B cell (primary cell): ENCODE results near the gene TMOD3. TPM values are rescaled to one million over a fixed set of nuclear protein-coding genes. Genes with fewer than 3 reads are reported as not detected.

ENCODE experiments used
- ATAC-seq: fragments of 200-7000 bp; cut with Tn5 transposase; one replicate; pipeline ENCODE4 v1.10.0; 2021; ENCODE audit warnings: low read depth, mild to moderate bottlenecking, moderate number of reproducible peaks, moderate library complexity
- CTCF ChIA-PET: fragments of 350-600 bp; sonication (Branson Sonifier 250); formaldehyde crosslinking; loops from one replicate; lab custom pipeline; 2021; ENCODE audit warnings: antibody characterized with exemption, inconsistent platforms; lab: Charles Lee
- POLR2A ChIA-PET: fragments of 350-600 bp; sonication (Branson Sonifier 250); formaldehyde crosslinking; loops from one replicate; lab custom pipeline; 2021; ENCODE audit warnings: antibody characterized with exemption; lab: Charles Lee
- DNase-seq: peaks from one replicate; pipeline ENCODE4 v3.0.0; 2013
- H2AFZ ChIP-seq: 2 replicates; pipeline ENCODE4 v1.6.1; 2012; ENCODE audit warnings: mild to moderate bottlenecking, low read depth, low read length; ENCODE audit not compliant: insufficient read depth, poor library complexity, severe bottlenecking
- H3K27ac ChIP-seq, 2 donors: 1 replicate in 1 of 2; 2 replicates in 1 of 2; pipeline ENCODE4 v1.5.1; 2012 to 2013; ENCODE audit warnings: low read length in 2 of 2, mild to moderate bottlenecking in 2 of 2, moderate library complexity in 1 of 2
- H3K27me3 ChIP-seq, 4 experiments: fragments of 200-600 bp in 1 of 4; sonication (generic) in 1 of 4; replicated peaks in 1 of 4; 1 replicate in 2 of 4; 2 replicates in 2 of 4; pipeline versions ENCODE4 v1.6.1 to v1.7.0; 2013 to 2016; ENCODE audit warnings: low read length in 3 of 4, mild to moderate bottlenecking in 2 of 4, mixed read lengths in 1 of 4, moderate library complexity in 1 of 4; ENCODE audit not compliant: insufficient read depth in 4 of 4, control insufficient read depth in 3 of 4; ENCODE audit errors: control extremely low read depth in 1 of 4
- H3K36me3 ChIP-seq, 2 experiments: replicated peaks in 1 of 2; 1 replicate in 1 of 2; 2 replicates in 1 of 2; pipeline versions ENCODE4 v1.6.1 to v1.7.1; 2013; ENCODE audit warnings: low read length in 1 of 2; ENCODE audit not compliant: insufficient read depth in 2 of 2, control insufficient read depth in 1 of 2; ENCODE audit errors: control extremely low read depth in 1 of 2, extremely low read depth in 1 of 2
- H3K4me1 ChIP-seq, 2 donors: fragments of 200-600 bp in 1 of 2; sonication (generic) in 1 of 2; 1 replicate in 1 of 2; 2 replicates in 1 of 2; pipeline versions ENCODE4 v1.5.1 to v1.6.1; 2013 to 2017; ENCODE audit warnings: low read length in 2 of 2; ENCODE audit not compliant: control insufficient read depth in 2 of 2, insufficient read depth in 2 of 2
- H3K4me2 ChIP-seq: replicated peaks from 2 replicates; pipeline ENCODE3; 2012; ENCODE audit warnings: mild to moderate bottlenecking, low read depth, low read length; ENCODE audit not compliant: poor library complexity, severe bottlenecking
- H3K4me3 ChIP-seq, 5 experiments: fragments of 200-600 bp in 1 of 5; sonication (generic) in 1 of 5; 1 replicate in 3 of 5; 2 replicates in 2 of 5; pipeline versions ENCODE4 v1.5.1 to v1.7.0; 2011 to 2016; ENCODE audit warnings: low read length in 4 of 5, mild to moderate bottlenecking in 4 of 5, low read depth in 2 of 5, control low read depth in 1 of 5, moderate library complexity in 1 of 5; ENCODE audit not compliant: insufficient read depth in 1 of 5; ENCODE audit errors: control extremely low read depth in 1 of 5, extremely low read depth in 1 of 5
- H3K79me2 ChIP-seq: fragments of 200-600 bp; sonication (generic); one replicate; pipeline ENCODE4 v1.6.0; 2016; ENCODE audit warnings: low read length; ENCODE audit not compliant: control insufficient read depth, insufficient read depth
- H3K9ac ChIP-seq: fragments of 200-600 bp; sonication (generic); 2 replicates; pipeline ENCODE4 v1.6.1; 2017; ENCODE audit warnings: mild to moderate bottlenecking, low read length, moderate library complexity
- H3K9me3 ChIP-seq, 3 donors: one replicate each; pipeline versions ENCODE4 v1.6.1 to v1.7.1; 2013; ENCODE audit warnings: low read length in 2 of 3; ENCODE audit not compliant: control insufficient read depth in 2 of 3, insufficient read depth in 1 of 3; ENCODE audit errors: control extremely low read depth in 1 of 3
- H4K20me1 ChIP-seq: 2 replicates; pipeline ENCODE4 v1.6.0; 2012; ENCODE audit warnings: mild to moderate bottlenecking, low read length; ENCODE audit not compliant: insufficient read depth, control insufficient read depth, poor library complexity, severe bottlenecking
- H3K27ac Mint-ChIP-seq: one replicate; pipeline ENCODE4 v1.8.0; 2021; ENCODE audit warnings: mixed read lengths
- H3K27me3 Mint-ChIP-seq: one replicate; pipeline ENCODE4 v1.8.0; 2021; ENCODE audit warnings: mixed read lengths
- H3K4me1 Mint-ChIP-seq: one replicate; pipeline ENCODE4 v1.8.0; 2021; ENCODE audit warnings: mixed read lengths
- H3K4me3 Mint-ChIP-seq: one replicate; pipeline ENCODE4 v1.8.0; 2021; ENCODE audit warnings: mixed read lengths
- H3K9me3 Mint-ChIP-seq: one replicate; pipeline ENCODE4 v1.8.0; 2022; ENCODE audit warnings: mixed read lengths; ENCODE audit not compliant: insufficient read depth
- EZH2 ChIP-seq: IDR thresholded peaks from 2 replicates; pipeline ENCODE4 v1.6.1; 2012; ENCODE audit warnings: borderline replicate concordance, low read depth, mild to moderate bottlenecking, moderate library complexity, low read length; ENCODE audit not compliant: insufficient read depth, poor library complexity, severe bottlenecking
- WGBS: methylation state at CpG from one replicate; pipeline ENCODE4 v1.1.5; 2013; ENCODE audit warnings: missing lambda C conversion rate; ENCODE audit not compliant: insufficient coverage; 5-methylcytosine and 5-hydroxymethylcytosine counted together
- intact Hi-C: fragments of 100-400 bp; cut with micrococcal nuclease; formaldehyde crosslinking; loops from one replicate; pipeline ENCODE4 v1.10.0; 2022
- polyA plus RNA-seq: library from polyadenylated mRNA; depleted of rRNA; stranded (reverse); fragments of >200 nt; gene quantifications from 2 replicates; pipeline ENCODE4 v1.2.3, GENCODE V29; 2012
- total RNA-seq, 2 donors: library from RNA; stranded (reverse); fragments of 120-200 nt in 1 of 2; gene quantifications; 1 replicate in 1 of 2; 2 replicates in 1 of 2; pipeline versions ENCODE4 v1.2.3 to v1.2.4, GENCODE V29; 2013 to 2022
- TF ChIP-seq, protein P1 (sequence below): fragments of 200-600 bp; IDR thresholded peaks from one replicate; pipeline ENCODE4 v1.8.0; 2022; ENCODE audit warnings: antibody characterized with exemption, mild to moderate bottlenecking

Gene TMOD3
- total and polyA plus RNA-seq, 2 donors (not counting 1 experiment from before 2014, with no cell fraction given) = 7.2 to 52.1 TPM

DNA sequence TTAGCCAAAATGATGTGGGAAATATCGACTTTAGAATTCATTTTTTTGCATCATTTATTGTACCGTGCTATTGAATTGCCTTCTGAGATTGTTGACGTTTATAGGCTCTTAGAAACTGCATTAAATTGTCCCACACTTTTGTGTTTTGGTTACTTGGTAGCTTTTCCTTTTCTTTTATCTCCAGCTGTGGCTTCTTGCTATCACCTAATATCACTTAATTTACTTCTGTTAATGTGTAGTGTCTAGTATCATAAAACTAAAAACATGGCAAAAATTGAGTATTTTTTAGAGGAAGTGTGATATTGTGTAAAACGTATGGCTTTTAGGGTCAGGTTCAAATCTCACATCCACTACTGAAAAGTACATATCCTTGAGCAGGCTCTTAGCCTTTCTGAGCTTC, 11.2 kb downstream of the TMOD3 start:
- DNase-seq = no peak
- H3K9ac ChIP-seq = no peak overlapping the region
- POLR2A ChIA-PET = no interaction called here
- Mint-ChIP-seq H3K4me1 (peaks cover 74% of the 10 kb centered on the region), H3K4me3 (no peak overlapping the region), H3K27me3 (no peaks in the 10 kb centered on the region), H3K27ac (no peak overlapping the region), H3K9me3 (no peaks in the 10 kb centered on the region)
- TF ChIP-seq EZH2 = no peak
- TF ChIP-seq, protein P1, sequence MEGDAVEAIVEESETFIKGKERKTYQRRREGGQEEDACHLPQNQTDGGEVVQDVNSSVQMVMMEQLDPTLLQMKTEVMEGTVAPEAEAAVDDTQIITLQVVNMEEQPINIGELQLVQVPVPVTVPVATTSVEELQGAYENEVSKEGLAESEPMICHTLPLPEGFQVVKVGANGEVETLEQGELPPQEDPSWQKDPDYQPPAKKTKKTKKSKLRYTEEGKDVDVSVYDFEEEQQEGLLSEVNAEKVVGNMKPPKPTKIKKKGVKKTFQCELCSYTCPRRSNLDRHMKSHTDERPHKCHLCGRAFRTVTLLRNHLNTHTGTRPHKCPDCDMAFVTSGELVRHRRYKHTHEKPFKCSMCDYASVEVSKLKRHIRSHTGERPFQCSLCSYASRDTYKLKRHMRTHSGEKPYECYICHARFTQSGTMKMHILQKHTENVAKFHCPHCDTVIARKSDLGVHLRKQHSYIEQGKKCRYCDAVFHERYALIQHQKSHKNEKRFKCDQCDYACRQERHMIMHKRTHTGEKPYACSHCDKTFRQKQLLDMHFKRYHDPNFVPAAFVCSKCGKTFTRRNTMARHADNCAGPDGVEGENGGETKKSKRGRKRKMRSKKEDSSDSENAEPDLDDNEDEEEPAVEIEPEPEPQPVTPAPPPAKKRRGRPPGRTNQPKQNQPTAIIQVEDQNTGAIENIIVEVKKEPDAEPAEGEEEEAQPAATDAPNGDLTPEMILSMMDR = no peak
- no peak overlapping the region for H3K4me2 ChIP-seq
- H4K20me1 ChIP-seq = peaks cover 42% of the 10 kb centered on the region
- H3K36me3 ChIP-seq = no peaks in the 10 kb centered on the region
- H3K27me3 ChIP-seq = no peaks in the 10 kb centered on the region
- H3K9me3 ChIP-seq = no peaks in the 10 kb centered on the region
- no peak overlapping the region for H3K4me3 ChIP-seq
- H2AFZ ChIP-seq = no peak overlapping the region
- ATAC-seq = no peak
- peaks cover 99% of the 10 kb centered on the region for H3K79me2 ChIP-seq
- peaks cover 39 to 45% of the 10 kb centered on the region in 2 donors for H3K4me1 ChIP-seq
- intact Hi-C loops = no loop called here
- CTCF ChIA-PET = interaction anchor here (1.3 to 1.9 kb wide), 3 partner anchors 49 to 238 kb away, joined by 3 to 4 read pairs (median 3); no protein-coding TSS in a partner anchor
- no CpG with 5 or more reads among the region's 4 CpGs for WGBS
- H3K27ac ChIP-seq = no peak overlapping the region

DNA sequence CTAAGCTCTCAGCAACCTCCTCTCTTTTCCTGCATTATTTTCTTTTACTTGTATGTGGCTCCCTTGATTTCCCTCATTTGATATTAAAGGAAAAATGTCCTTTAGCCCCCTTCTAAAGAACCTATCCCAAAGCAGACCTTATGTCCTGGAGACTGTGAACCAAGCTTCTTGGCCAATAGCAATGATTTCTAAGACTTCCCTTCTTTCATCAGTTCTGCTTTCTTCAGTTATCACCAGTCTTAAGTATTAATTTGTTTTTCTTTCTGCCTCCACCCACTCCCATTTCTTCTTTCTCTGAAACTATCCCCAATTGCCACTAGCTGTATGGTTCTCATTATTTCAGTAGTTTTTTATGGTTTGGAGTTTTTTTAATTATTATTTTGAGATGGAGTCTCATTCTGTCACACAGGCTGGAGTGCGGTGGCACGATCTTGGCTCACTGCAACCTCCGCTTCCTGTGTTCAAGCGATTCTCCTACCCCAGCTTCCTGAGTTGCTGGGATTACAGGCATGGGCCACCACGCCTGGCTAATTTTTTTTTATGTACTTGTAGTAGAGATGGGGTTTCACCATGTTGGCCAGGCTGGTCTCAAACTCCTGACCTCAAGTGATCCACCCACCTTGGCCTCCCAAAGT, 12.1 kb downstream of the TMOD3 start:
- Mint-ChIP-seq H3K9me3 (no peaks in the 10 kb centered on the region), H3K4me1 (peaks cover 75% of the 10 kb centered on the region), H3K27me3 (no peaks in the 10 kb centered on the region), H3K27ac (no peak overlapping the region), H3K4me3 (no peak overlapping the region)
- intact Hi-C loops = no loop called here
- Histone ChIP-seq H3K27ac (no peak overlapping the region), H3K79me2 (peaks cover 100% of the 10 kb centered on the region), H3K9me3 (no peaks in the 10 kb centered on the region), H3K36me3 (no peaks in the 10 kb centered on the region), H4K20me1 (peaks cover 43% of the 10 kb centered on the region), H3K4me3 (no peak overlapping the region), H3K4me1 (peaks cover 41 to 45% of the 10 kb centered on the region in 2 donors), H3K9ac (no peak overlapping the region), H2AFZ (no peak overlapping the region), H3K27me3 (no peaks in the 10 kb centered on the region), H3K4me2 (peak overlapping the region; percentile 2)
- ATAC-seq = no peak
- WGBS = 70% methylated on average over 4 of the region's 5 CpGs
- ChIA-PET CTCF (interaction anchor here (1.3 to 1.9 kb wide), 3 partner anchors 48 to 237 kb away, joined by 3 to 4 read pairs (median 3); no protein-coding TSS in a partner anchor), POLR2A (no interaction called here)
- TF ChIP-seq, protein P1 = no peak
- no peak for TF ChIP-seq EZH2
- no peak for DNase-seq
